ENCODE data around the gene PRR19. TPM values are rescaled to one million over a fixed set of nuclear protein-coding genes. Genes with fewer than 3 reads are reported as not detected.

Gene PRR19
- total RNA-seq, 1 experiment from 2014 or later, result 0.93 TPM

GRCh38 chr19:42272535-42272897 lies 29.4 kb upstream of the PRR19 start:
- H3K27ac ChIP-seq (ENCODE audit: low read depth, low read length), result no peak overlapping the region

More at GRCh38 chr19:42272535-42272897, 29.4 kb upstream of the PRR19 start:
- TF ChIP-seq REST (IDR thresholded peaks at IDR 0.05; ENCODE audit: low read depth), result no peak
- TF ChIP-seq EZH2phosphoT487 (IDR thresholded peaks at IDR 0.05; ENCODE audit: borderline replicate concordance), result no peak
- TF ChIP-seq ZBTB33 (IDR thresholded peaks at IDR 0.05; ENCODE audit: extremely low read depth, insufficient replicate concordance, low read length), result no peak
- no peak for TF ChIP-seq MAX (IDR thresholded peaks at IDR 0.05)
- no peak for TF ChIP-seq FOSL1 (IDR thresholded peaks at IDR 0.05; ENCODE audit: low read depth)
- TF ChIP-seq ZFX (IDR thresholded peaks at IDR 0.05), result no peak
- TF ChIP-seq CTCF (IDR thresholded peaks at IDR 0.05 in 2 of 3, conservative IDR thresholded peaks at IDR 0.05 in 1 of 3; ENCODE audit: borderline replicate concordance in 1 of 3, insufficient read depth in 1 of 3, low read depth in 2 of 3, low read length in 2 of 3), result no peak
- TF ChIP-seq SIN3A (IDR thresholded peaks at IDR 0.05; ENCODE audit: low read depth), result no peak
- TF ChIP-seq ATF3 (IDR thresholded peaks at IDR 0.05), result no peak
- intact Hi-C loops (cut with micrococcal nuclease), result no loop called here
- Histone ChIP-seq H4K20me1 (ENCODE audit: insufficient read depth) (no peaks in the 10 kb centered on the region), H3K9ac (ENCODE audit: low read length) (no peak overlapping the region), H3K4me2 (ENCODE audit: low read length) (no peak overlapping the region), H3K9me3 (ENCODE audit: control insufficient read depth in 1 of 2, insufficient read depth in 1 of 2, low read depth in 1 of 2, low read length in 2 of 2) (no peaks in the 10 kb centered on the region), H3K4me3 (replicated peaks in 1 of 2; ENCODE audit: low read depth in 1 of 2, low read length in 2 of 2) (no peak overlapping the region), H3K36me3 (ENCODE audit: control insufficient read depth in 1 of 2, insufficient read depth in 2 of 2, low read length in 2 of 2) (peaks cover 3 to 5% of the 10 kb centered on the region in 2 experiments; a peak in 2 of 4 replicates), H3K27me3 (ENCODE audit: insufficient read depth, low read length) (no peaks in the 10 kb centered on the region), H2AFZ (ENCODE audit: low read depth, low read length, poor library complexity, severe bottlenecking) (no peak overlapping the region), H3K4me1 (ENCODE audit: control insufficient read depth in 1 of 2, insufficient read depth in 2 of 2, low read length in 2 of 2) (peaks cover 20 to 30% of the 10 kb centered on the region in 2 experiments), H3K79me2 (ENCODE audit: insufficient read depth, low read length) (peaks cover 16% of the 10 kb centered on the region), H3K9me2 (ENCODE audit: insufficient read depth) (no peaks in the 10 kb centered on the region)
- ChIA-PET CTCF (no interaction called here), RAD21 (ENCODE audit: low non-redundant PET in 1 of 2, low total read pairs in 2 of 2, uncharacterized antibody in 2 of 2, unreplicated experiment in 2 of 2) (no interaction called here), POLR2A (no interaction called here)
- BruUV-seq (replicated peaks), result no TSS peak
- ATAC-seq (no peak), DNase-seq (ENCODE audit: low read depth, low spot score) (no peak)

Measured in HCT116 (cell line).